Fibroblast of skin of right biceps (primary cell): ENCODE data around the gene DOCK6.
A peak's percentile ranks its signal among the peaks of the same experiment; 100 is the strongest.

ENCODE experiments used
- DNase-seq: peaks from one replicate; pipeline ENCODE4 v3.0.0-alpha.2; 2013

Gene DOCK6, protein sequence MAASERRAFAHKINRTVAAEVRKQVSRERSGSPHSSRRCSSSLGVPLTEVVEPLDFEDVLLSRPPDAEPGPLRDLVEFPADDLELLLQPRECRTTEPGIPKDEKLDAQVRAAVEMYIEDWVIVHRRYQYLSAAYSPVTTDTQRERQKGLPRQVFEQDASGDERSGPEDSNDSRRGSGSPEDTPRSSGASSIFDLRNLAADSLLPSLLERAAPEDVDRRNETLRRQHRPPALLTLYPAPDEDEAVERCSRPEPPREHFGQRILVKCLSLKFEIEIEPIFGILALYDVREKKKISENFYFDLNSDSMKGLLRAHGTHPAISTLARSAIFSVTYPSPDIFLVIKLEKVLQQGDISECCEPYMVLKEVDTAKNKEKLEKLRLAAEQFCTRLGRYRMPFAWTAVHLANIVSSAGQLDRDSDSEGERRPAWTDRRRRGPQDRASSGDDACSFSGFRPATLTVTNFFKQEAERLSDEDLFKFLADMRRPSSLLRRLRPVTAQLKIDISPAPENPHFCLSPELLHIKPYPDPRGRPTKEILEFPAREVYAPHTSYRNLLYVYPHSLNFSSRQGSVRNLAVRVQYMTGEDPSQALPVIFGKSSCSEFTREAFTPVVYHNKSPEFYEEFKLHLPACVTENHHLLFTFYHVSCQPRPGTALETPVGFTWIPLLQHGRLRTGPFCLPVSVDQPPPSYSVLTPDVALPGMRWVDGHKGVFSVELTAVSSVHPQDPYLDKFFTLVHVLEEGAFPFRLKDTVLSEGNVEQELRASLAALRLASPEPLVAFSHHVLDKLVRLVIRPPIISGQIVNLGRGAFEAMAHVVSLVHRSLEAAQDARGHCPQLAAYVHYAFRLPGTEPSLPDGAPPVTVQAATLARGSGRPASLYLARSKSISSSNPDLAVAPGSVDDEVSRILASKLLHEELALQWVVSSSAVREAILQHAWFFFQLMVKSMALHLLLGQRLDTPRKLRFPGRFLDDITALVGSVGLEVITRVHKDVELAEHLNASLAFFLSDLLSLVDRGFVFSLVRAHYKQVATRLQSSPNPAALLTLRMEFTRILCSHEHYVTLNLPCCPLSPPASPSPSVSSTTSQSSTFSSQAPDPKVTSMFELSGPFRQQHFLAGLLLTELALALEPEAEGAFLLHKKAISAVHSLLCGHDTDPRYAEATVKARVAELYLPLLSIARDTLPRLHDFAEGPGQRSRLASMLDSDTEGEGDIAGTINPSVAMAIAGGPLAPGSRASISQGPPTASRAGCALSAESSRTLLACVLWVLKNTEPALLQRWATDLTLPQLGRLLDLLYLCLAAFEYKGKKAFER (N-terminal part only)

GRCh38 chr19:11261971-11262839 is at the start of gene DOCK6:
DOCK6 (minus strand) TSS chr19:11262524; CDS start chr19:11262440, 84 bp downstream.
- DNase-seq = peak; percentile 28

DNA sequence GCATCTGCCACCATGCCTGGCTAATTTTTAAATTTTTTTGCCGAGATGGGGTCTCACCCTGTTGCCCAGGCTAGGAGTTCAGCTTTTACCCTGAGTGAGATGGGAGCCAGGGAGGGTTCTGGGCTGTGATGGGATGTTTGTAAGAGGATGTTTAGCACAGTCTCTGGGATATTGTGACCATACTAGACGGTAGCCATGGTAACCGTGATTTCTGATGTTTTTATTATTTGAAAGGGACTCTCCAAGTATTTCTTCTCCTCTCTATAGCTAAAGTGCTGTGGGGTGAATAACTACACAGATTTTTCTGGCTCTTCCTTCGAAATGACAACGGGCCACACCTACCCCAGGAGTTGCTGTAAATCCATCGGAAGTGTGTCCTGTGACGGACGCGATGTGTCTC is 44.0 kb upstream of the DOCK6 start:
- no peak for DNase-seq

DNA sequence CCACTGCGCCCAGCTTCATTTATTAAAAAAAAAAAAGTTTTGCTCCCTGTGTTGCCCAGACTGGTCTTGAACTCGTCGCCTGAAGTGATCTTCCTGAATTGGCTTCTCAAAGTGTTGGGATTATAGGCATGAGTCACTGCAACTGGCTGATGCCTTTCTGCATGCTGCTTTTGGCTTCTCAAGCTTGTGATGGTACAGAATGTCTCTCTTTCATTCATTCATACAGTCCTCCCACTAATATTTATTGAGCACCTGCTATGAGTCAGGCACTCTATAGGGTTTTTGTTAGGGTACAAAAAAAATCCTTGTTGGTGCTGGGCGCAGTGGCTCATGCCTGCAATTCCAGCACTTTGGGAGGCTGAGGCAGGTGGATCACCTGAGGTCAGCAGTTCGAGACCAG is 42.6 kb upstream of the DOCK6 start:
- no peak for DNase-seq

DNA sequence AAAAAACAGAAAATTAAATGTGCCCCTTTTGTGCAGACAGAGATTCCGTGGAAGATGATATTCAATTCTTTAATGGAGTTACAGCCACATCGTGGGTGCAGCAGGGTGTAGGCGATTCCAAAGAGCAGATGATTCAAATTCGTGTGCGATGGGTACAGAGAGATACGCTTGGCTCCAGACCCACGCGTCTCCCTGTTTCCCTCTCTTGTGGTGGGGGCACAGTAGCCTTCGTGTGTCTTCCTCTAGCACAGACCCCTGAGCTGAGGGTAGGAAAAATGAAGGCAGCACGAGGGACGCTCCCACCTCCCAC is 38.4 kb upstream of the DOCK6 start:
- no peak for DNase-seq

DNA sequence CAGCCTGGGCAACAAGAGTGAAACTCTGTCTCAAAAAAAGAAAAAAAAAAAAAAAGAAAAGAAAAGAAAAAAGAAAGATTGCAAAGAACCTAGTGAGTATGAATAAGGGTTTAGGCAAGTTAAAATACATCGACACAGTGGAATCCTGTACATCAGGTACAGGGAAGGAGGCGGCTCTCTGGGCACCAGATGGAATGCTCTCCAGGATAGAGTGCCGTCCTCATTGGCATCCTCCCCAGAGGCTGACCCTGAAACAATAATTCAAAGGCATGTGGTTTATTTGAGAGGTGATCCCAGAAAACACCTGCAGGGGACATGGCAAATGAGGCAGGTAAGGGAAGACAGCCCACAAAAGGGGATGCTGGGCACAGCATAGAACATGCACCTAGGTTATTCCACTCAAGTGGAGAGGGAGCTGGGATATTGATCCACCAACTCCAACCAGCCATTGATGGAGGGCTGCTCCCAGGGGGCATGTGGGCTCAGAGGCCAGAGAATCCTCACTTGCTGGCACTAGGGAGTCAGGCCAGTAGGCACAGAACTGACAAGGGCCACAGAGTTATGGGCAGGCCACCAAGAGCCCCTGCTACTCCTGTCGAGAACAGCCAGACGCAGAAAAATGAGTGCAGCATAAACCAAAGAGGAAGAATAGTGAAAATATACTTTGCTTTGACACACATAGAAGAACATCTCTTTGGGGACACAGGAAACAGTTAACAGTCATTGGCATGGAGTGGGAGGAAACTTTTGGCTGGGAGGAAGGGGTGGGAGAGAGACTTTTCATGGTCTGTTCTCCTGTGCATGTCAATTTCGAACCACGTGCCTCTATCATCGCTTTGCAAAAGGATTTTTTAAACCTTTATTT is 37.9 kb upstream of the DOCK6 start:
- DNase-seq = no peak

DNA sequence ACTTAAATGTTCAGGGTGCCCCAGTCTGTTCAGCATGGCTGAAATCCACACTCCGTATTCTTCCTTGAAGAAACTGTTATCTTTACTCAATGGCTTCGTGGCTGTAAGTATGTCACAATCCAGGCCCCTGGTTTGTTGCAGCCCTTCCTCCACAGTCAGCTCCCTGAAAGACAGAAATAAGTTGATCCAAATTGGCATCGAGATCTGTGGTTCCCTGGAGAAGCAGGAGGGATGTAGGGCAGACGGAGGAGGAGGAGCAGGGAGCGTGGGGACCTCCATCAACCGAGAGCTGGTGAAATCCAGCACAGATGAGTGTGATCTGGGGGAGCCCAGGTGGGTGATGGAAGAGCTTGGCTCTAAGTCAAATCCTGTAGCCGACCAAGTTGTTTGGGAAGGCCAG is 33.9 kb upstream of the DOCK6 start:
- DNase-seq = no peak

DNA sequence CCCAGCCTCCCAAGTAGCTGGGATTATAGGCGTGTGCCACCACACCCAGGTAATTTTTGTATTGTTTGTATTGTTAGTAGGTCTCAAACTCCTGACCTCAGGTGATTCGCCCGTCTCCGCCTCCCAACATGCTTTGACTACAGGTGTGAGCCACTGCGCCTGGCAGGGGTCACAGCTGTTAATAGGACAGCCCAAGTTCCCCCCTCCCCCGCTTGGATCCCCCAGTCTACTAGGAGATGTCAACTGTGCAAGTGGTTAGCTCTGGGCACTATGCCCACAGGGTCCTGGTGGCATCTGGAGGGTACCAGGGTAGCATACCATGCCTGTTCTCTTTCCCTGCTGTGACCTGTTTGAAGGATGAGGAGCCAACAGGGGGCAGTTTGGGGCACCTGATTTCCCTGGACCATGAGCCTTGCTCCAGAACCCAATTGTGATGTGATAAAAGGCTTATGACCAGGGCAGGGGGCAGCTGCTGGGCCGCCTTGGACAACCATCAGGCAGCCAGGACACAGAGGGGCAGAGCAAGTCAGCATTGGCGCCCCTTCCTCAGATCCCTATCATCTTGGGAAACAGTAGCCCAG is 33.4 kb upstream of the DOCK6 start, which contains the start of gene TSPAN16:
TSS of gene TSPAN16 (plus strand) at position 496 of the 581 bp plus-strand sequence. CDS start 138 bp downstream, outside the sequence.
- DNase-seq = no peak

- DNase-seq = no peak
Observed at GRCh38 chr19:11295180-11295579, 32.9 kb upstream of the DOCK6 start.

- DNase-seq = peak; percentile 90
Observed at GRCh38 chr19:11293433-11294389, 31.4 kb upstream of the DOCK6 start.

- DNase-seq = no peak
Observed at GRCh38 chr19:11291991-11292390, 29.7 kb upstream of the DOCK6 start.

DNA sequence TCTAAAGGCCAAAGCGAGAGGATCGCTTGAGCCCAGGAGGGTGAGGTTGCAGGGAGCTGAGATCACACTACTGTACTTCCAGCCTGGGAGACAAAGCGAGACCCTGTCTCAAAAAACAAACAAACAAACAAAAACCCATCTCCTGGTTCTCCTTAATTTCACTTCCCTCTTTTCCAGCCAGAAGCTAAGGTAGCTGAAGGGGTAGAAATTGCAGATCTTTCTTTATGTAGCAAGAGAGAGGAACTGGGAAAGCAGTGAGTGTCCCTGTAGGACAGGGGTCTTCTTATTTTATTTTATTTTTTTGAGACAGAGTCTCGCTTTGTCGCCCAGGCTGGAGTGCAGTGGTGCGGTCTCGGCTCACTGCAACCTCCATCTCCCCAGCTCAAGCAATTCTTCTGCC is 29.1 kb upstream of the DOCK6 start:
- no peak for DNase-seq

GRCh38 chr19:11290256-11290655 is 27.9 kb upstream of the DOCK6 start:
- DNase-seq = no peak

DNA sequence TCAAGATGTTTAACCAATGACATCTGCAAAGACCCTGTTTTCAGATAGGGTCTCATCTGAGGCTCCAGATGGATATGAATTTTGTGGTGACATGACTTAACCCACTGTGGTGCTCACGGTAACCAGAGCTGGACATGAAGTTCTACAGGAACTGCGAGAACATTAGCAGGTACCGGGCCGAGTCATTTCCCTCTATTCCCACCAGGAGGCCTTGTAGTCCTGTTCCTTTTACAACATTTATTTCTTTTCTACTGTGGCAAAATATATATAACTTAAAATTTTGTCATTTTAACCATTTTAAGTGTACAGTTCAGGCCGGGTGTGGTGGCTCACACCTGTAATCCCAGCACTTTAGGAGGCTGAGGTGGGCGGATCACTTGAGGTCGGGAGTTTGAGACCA is 26.0 kb upstream of the DOCK6 start:
- no peak for DNase-seq

DNA sequence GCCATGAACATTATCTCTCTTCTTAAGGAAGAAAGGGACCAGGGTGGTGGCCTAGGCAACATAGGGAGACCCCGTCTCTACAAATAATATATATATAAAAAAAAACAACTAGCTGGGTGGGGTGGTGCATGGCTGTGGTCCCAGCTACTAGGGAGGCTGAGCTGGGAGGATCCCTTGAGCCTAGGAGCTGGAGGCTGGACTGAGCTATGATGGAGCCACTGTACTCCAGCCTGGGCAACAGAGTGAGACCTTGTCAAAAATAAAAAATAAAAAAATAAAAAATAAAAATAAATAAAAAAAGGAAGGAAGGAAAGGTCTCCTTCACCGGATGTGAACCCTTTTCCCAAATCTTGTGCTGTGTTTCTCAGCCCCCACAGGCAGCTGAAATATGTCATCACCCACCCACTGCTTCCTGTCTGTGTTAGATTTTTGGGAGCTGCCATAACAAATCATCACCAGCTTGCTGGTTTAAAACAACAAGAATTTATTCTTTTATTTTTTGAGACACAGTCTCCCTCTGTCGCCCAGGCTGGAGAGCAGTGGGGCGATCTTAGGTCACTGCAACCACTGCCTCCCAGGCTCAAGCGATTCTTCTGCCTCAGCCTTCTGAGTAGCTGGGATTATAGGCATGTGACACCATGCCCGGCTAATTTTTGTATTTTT is 24.1 kb upstream of the DOCK6 start:
- DNase-seq = peak; percentile 60

- DNase-seq = no peak
Observed at GRCh38 chr19:11284515-11284914, 22.2 kb upstream of the DOCK6 start.

GRCh38 chr19:11281356-11282049 is 19.2 kb upstream of the DOCK6 start:
- DNase-seq = no peak

DNA sequence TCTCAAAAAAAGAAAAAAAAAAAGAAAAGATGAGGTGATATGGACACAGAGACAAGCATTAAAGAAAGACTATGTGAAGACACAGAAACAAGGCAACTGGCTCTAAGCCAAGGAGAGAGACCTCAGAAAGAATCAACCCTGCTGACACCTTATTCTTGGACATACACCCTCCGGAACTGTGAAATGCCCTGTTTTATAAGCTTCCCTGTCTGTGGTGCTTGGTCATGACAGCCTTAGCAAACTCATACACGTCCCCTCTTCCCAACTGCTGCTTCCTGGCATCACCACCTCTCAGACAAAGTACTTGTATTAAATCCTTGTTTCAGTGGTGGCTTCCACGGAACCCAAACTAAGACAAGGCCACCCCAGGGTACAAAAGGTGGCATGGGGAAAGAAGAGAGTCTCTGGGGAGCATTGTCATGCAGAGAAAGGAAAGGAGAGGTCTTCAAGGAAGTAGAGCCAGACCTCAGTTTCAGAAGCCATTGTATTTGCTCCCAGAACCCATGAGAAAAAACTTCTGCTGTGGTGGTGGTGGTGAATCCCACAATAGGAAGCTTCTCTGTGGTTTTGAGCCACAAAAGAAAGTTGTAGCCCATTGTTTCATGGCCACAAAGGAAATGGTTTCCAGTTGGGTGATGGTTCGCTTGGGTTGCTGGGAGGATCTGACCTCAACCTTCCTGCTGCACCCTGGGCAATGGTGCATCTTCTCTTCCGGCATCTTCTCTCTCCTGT is 17.3 kb upstream of the DOCK6 start:
- DNase-seq = no peak

DNA sequence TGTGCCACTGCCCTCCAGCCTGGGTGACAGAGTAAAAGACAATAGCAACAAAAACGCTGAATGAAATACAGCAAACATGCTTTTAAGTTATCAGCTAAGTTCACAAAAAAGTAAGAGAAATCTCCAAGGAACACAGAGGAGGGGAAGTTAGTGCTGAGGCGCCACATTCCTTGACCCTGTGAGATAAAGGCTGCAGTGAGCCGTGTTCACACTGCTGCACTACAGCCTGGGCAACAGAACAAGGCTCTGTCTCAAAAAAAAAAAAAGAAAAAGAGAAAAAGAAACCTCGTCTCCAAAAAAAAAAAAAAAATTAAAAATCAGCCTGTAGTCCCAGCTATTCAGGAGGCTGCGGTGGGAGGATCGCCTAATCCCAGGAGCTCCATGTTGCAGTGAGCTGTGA is 16.3 kb upstream of the DOCK6 start:
- DNase-seq = no peak
